Common myeloid progenitor, CD34-positive (primary cell): ENCODE results near the gene HSPH1.

Source experiments
- CTCF ChIA-PET: fragments of 350-600 bp; sonication (Branson Sonifier 250); formaldehyde crosslinking; loops from one replicate; lab custom pipeline; 2021; ENCODE audit warnings: antibody characterized with exemption; lab: Charles Lee
- POLR2A ChIA-PET: fragments of 350-600 bp; sonication (Branson Sonifier 250); formaldehyde crosslinking; loops from one replicate; lab custom pipeline; 2021; ENCODE audit warnings: antibody characterized with exemption; lab: Charles Lee
- DNase-seq, 3 donors: peaks; one replicate each; pipeline versions ENCODE4 v3.0.0 to v3.0.0-alpha.2; 2013
- H3K27ac ChIP-seq, 2 experiments: 1 replicate in 1 of 2; 2 replicates in 1 of 2; pipeline ENCODE4 v1.7.0; 2013; ENCODE audit warnings: inconsistent platforms in 2 of 2, low read length in 2 of 2, mild to moderate bottlenecking in 2 of 2, low read depth in 1 of 2, moderate library complexity in 1 of 2; ENCODE audit not compliant: severe bottlenecking in 2 of 2, insufficient read depth in 1 of 2, poor library complexity in 1 of 2
- H3K27me3 ChIP-seq, 5 experiments: replicated peaks in 2 of 5; 1 replicate in 3 of 5; 2 replicates in 2 of 5; pipeline versions ENCODE4 v1.6.1 to v1.7.0; 2013; ENCODE audit warnings: low read length in 4 of 5, mild to moderate bottlenecking in 2 of 5, moderate library complexity in 2 of 5, inconsistent platforms in 1 of 5; ENCODE audit not compliant: insufficient read depth in 5 of 5, control insufficient read depth in 4 of 5
- H3K36me3 ChIP-seq, 4 experiments: 1 replicate in 2 of 4; 2 replicates in 2 of 4; pipeline versions ENCODE4 v1.6.1 to v1.7.0; 2013; ENCODE audit warnings: low read length in 3 of 4, control low read depth in 1 of 4, mild to moderate bottlenecking in 1 of 4; ENCODE audit not compliant: control insufficient read depth in 4 of 4, insufficient read depth in 4 of 4
- H3K4me1 ChIP-seq, 4 experiments: 1 replicate in 3 of 4; 2 replicates in 1 of 4; pipeline versions ENCODE4 v1.6.1 to v1.7.1; 2013; ENCODE audit warnings: low read length in 3 of 4, mild to moderate bottlenecking in 3 of 4, control low read depth in 1 of 4, inconsistent platforms in 1 of 4, moderate library complexity in 1 of 4; ENCODE audit not compliant: control insufficient read depth in 4 of 4, insufficient read depth in 4 of 4; ENCODE audit errors: control extremely low read depth in 1 of 4
- H3K4me3 ChIP-seq, 7 experiments: 1 replicate in 4 of 7; 2 replicates in 3 of 7; pipeline versions ENCODE4 v1.5.1 to v1.7.0; 2013; ENCODE audit warnings: mild to moderate bottlenecking in 7 of 7, low read length in 6 of 7, moderate library complexity in 6 of 7, inconsistent platforms in 2 of 7, low read depth in 2 of 7, control low read depth in 1 of 7; ENCODE audit not compliant: insufficient read depth in 4 of 7, control insufficient read depth in 1 of 7; ENCODE audit errors: extremely low read depth in 1 of 7
- H3K9me3 ChIP-seq, 5 experiments: 1 replicate in 4 of 5; 2 replicates in 1 of 5; pipeline versions ENCODE4 v1.6.1 to v1.7.1; 2013; ENCODE audit warnings: low read length in 4 of 5, mild to moderate bottlenecking in 2 of 5, inconsistent platforms in 1 of 5, low read depth in 1 of 5, moderate library complexity in 1 of 5; ENCODE audit not compliant: control insufficient read depth in 4 of 5, insufficient read depth in 2 of 5; ENCODE audit errors: control extremely low read depth in 1 of 5
- WGBS: methylation state at CpG from one replicate; pipeline ENCODE4 v1.1.5; 2013; ENCODE audit not compliant: insufficient coverage; 5-methylcytosine and 5-hydroxymethylcytosine counted together

HSPH1 gene

DNA sequence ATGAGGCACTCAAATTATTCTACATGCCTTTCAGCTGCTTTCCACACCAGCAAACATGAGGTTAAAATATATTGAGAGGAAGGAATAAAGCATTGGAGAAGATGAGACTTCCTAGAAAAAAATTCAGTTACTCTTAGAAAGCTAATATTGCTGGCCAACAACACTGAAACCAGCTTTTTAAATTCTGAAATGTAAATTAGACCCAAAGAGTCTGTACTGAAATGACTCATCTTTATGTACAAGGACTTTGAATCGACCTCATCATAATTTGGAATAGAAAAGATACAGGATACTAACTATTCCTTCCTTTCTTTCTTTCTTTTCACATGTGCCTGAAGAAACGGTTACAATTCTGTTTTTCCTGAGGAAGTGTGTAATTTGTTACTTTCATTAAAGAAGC lies 6.5 kb upstream of the HSPH1 start:
- H3K27me3 ChIP-seq = no peaks in the 10 kb centered on the region
- no peaks in the 10 kb centered on the region for H3K36me3 ChIP-seq
- peaks cover 0 to 3% (median under 1%) of the 10 kb centered on the region in 4 experiments for H3K4me1 ChIP-seq
- H3K4me3 ChIP-seq = no peak overlapping the region
- no peak for DNase-seq
- H3K27ac ChIP-seq = no peak overlapping the region
- no peaks in the 10 kb centered on the region for H3K9me3 ChIP-seq
- no CpG with 5 or more reads among the region's 2 CpGs for WGBS
- CTCF ChIA-PET = no interaction called here
- POLR2A ChIA-PET = no interaction called here

DNA sequence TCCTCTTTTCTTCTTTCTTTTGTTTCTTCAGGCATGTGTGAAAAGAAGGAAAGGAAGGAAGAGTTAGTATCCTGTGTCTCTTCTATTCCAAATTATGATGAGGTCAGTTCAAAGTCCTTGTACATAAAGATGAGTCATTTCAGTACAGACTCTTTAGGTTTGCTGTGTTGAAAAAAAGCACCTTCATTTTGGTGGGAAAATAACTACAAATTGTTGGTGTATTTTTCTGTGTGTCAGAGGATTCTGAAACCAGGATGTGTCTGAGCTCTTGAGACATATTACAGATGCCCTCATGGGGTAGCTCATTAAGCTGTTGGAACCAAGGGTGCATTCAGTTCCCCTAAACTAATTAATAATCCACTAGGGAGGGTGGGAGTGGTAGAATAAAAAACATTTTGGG lies 5.8 kb upstream of the HSPH1 start:
- Histone ChIP-seq H3K4me3 (no peak overlapping the region), H3K4me1 (peaks cover 2 to 10% (median 4%) of the 10 kb centered on the region in 4 experiments), H3K9me3 (no peaks in the 10 kb centered on the region), H3K27me3 (no peaks in the 10 kb centered on the region), H3K36me3 (no peaks in the 10 kb centered on the region), H3K27ac (no peak overlapping the region)
- ChIA-PET CTCF (no interaction called here), POLR2A (no interaction called here)
- no peak for DNase-seq

DNA sequence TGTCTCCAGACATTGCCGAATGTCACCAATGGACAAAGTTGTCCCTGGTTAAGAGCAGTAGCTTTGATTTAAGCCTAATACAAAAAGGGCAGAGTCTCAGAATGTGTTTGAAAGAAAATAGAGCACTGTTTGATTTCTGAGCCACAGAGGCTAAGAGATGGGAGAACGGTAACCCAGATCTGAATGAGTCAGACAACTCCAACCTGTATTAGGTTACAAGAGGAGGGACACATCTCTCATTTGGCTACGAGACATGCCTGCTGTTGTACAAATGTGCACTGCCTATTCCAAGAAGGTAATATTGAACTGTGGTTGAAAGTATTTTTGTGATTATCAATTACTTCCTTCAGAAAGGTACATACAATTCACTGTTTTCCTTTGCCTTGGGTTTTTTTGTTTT lies 4.9 kb upstream of the HSPH1 start:
- no peak for DNase-seq
- no peaks in the 10 kb centered on the region for H3K27me3 ChIP-seq
- H3K4me1 ChIP-seq = peaks cover 2 to 10% (median 4%) of the 10 kb centered on the region in 4 experiments
- ChIA-PET CTCF (no interaction called here), POLR2A (no interaction called here)
- no peak overlapping the region for H3K27ac ChIP-seq
- H3K9me3 ChIP-seq = no peaks in the 10 kb centered on the region
- no peaks in the 10 kb centered on the region for H3K36me3 ChIP-seq
- 100% methylated on average over 3 of the region's 3 CpGs for WGBS
- no peak overlapping the region for H3K4me3 ChIP-seq

DNA sequence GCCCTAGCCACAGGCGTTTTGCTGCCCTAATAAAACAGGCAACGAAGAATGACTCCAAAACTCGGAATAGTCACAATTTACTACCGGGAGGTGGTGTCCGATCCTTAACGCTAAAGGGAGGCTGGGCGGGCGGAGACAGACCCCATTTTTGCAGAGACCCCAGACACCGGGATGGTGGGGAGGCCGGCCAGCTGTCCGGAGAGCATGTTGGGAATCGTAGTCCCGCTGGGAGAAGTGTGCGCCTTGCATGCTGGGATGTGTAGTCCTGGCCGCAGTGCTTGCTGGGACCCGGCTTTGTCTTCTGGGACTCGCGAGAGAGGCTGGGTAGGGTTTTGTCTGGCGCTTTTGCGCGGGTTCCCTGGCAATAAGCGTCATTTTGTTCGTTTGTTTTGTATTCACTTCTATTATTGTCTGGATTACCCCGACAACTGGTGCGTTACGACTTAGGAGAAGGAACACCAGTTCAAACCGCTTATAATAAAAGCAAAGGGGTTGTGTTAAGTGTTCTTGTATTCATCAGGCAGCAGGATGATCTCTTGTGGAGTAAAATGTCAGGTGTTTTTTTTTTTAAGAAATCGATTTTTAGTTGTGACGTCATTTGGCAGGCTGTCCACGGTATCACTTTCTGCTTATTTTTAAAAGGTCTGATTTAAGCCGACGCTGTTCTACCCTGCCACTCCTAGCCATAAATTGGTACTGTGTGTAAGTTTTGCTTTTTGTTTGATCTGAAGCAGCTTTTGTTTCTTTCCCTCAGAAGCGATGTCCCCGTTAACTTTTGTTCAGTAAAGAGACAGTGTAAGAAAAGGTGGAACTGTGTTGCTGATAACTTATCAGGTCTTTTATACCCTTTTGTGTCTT lies 676 bp upstream of the HSPH1 start:
- ChIA-PET POLR2A (no interaction called here), CTCF (no interaction called here)
- Histone ChIP-seq H3K27me3 (no peaks in the 10 kb centered on the region), H3K4me3 (peak overlapping the region; percentile 72 to 97 (median 89)), H3K36me3 (peaks cover 0 to 12% (median 0%) of the 10 kb centered on the region in 4 experiments), H3K9me3 (no peaks in the 10 kb centered on the region), H3K27ac (peak overlapping the region; percentile 96 to 97), H3K4me1 (peaks cover 9 to 27% (median 17%) of the 10 kb centered on the region in 4 experiments)
- DNase-seq = peak; percentile 98 to 99 (median 98)
- 0% methylated on average over 22 of the region's 34 CpGs for WGBS

DNA sequence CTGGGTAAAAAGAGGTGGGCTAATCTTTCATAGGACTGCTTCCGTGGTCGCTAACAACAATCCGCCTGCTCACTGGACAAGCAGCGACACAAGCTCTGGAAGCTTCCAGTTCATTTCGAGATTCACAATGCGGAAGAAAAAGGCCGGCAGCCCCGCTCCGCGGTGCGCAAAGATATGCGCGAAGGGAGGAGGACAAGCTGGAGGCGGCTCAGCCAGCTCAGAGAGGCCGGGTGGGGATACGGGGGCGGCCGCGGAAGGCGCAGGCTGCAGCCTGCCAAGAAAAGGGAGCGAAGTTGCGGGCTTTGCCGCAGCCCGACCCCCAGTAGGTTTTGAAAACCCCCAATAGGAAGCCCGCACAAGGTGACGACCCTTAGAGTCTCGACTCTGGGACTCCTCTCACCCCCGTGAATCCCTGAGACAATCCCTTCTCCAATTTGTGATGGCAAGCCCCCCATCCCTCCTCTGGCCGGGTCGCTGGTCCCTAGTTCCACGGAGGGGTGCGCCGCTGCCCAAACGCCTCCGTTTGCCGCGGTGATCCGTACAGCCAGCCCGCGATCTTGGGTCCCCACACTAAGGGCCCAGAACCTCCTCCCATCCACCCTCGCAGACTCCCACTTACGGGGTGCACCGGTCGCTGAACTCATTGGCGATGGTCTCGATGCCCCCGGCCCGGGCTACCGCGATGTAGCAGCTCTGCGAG lies 697 bp downstream of the HSPH1 start:
- ChIA-PET POLR2A (interaction anchor here (0.6 kb wide), 1 partner anchor 572 kb away, joined by 3 read pairs; no protein-coding TSS in a partner anchor), CTCF (interaction anchor here (1.7 to 1.9 kb wide), 2 partner anchors 10 to 22 kb away, joined by 5 to 7 read pairs; no protein-coding TSS in a partner anchor)
- under 1% methylated on average over 49 of the region's 51 CpGs for WGBS
- peak; percentile 79 to 88 (median 80) for DNase-seq
- Histone ChIP-seq H3K36me3 (peaks cover 0 to 21% (median 2%) of the 10 kb centered on the region in 4 experiments), H3K4me3 (peak overlapping the region; percentile 72 to 97 (median 89)), H3K27me3 (no peaks in the 10 kb centered on the region), H3K27ac (peak overlapping the region; percentile 53 to 84), H3K9me3 (no peaks in the 10 kb centered on the region), H3K4me1 (peaks cover 9 to 27% (median 17%) of the 10 kb centered on the region in 4 experiments)

DNA sequence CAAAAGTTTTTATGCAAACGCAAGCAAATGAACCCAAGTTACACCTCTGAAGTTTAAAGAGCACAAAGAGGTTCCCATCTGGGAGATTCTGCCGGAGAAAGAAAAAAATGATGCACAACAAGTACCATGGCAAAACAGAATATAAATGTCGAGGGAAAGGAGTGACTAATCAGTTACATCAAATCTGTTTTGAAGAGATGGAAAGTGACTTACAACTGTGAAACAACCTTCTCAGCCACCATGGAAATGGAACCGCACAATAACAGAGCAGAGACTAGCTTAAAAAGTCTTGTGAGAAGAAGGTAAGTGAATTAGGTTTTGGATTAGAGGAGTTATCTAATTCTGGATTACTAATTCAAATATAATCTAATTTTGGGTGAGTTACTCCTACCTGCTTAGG lies 2.4 kb downstream of the HSPH1 start:
- CTCF ChIA-PET = interaction anchor here (1.7 to 1.9 kb wide), 2 partner anchors 8 to 20 kb away, joined by 5 to 7 read pairs; no protein-coding TSS in a partner anchor
- no peak for DNase-seq
- Histone ChIP-seq H3K4me3 (peak overlapping the region in 1 of 7 experiments; percentile 96), H3K9me3 (no peaks in the 10 kb centered on the region), H3K27me3 (no peaks in the 10 kb centered on the region), H3K4me1 (peaks cover 9 to 27% (median 17%) of the 10 kb centered on the region in 4 experiments), H3K27ac (no peak overlapping the region), H3K36me3 (peaks cover 0 to 36% (median 10%) of the 10 kb centered on the region in 4 experiments)
- 93% methylated on average over 3 of the region's 4 CpGs for WGBS
- POLR2A ChIA-PET = no interaction called here
